ENCODE results near the gene ROPN1.

ROPN1 gene

DNA sequence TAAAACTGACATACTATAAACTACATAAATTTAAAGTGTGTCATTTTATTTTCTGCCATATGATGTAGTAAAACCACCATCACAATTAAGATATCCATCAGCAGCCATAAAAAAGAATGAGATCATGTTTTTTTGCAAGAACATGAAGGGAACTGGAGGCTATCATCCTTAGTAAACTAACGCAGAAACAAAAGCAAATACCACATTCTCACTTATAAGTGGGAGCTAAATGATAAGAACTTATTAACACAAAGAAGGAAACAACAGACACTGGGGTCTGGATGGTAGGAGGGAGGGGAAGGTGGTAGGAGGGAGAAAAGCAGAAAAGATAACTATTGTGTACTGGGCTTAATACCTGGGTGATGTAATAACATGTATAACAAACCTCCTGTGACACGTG, 55.5 kb downstream of the ROPN1 start:
- CTCF ChIA-PET, result interaction anchor here (0.6 to 0.7 kb wide), 2 partner anchors 345 to 1483 kb away, joined by 3 to 4 read pairs; no protein-coding TSS in a partner anchor
- TF ChIP-seq CTBP1 (IDR thresholded peaks at IDR 0.05; ENCODE audit: borderline replicate concordance) (peak; percentile 67; the same call in 1 of the 2 replicates), L3MBTL2 (conservative IDR thresholded peaks at IDR 0.05) (no peak), ZNF384 (IDR thresholded peaks at IDR 0.05) (peak; percentile 61)
- TF ChIP-seq, protein P1, sequence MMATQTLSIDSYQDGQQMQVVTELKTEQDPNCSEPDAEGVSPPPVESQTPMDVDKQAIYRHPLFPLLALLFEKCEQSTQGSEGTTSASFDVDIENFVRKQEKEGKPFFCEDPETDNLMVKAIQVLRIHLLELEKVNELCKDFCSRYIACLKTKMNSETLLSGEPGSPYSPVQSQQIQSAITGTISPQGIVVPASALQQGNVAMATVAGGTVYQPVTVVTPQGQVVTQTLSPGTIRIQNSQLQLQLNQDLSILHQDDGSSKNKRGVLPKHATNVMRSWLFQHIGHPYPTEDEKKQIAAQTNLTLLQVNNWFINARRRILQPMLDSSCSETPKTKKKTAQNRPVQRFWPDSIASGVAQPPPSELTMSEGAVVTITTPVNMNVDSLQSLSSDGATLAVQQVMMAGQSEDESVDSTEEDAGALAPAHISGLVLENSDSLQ (IDR thresholded peaks at IDR 0.05), result peak; percentile 91
- DNase-seq (ENCODE audit: extremely low spot score), result no peak
- POLR2A ChIA-PET, result interaction anchor here (1.0 kb wide), 1 partner anchor 24 kb away, joined by 6 read pairs; the partner anchor contains the start of gene CCDC14

DNA sequence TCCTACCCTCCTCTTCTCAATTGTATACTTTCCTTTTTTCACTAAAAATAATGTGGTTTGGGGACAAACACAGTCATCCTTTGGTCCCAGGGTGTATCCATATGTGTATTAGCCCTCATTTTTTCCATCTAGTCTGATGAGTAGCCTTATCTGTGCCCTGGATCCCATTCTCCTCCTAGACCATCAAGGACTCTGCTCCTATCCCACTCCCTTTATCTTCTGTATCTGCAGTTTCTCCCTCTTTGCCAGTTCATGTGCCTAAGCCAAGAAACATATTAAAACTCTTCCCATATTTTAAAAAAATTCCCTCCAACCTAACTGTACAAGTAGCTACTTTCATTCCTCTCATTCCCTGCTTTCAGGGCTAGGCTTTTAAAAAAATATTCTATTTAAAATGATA, 56.1 kb downstream of the ROPN1 start:
- ChIA-PET POLR2A (interaction anchor here (1.0 kb wide), 1 partner anchor 25 kb away, joined by 6 read pairs; the partner anchor contains the start of gene CCDC14), CTCF (interaction anchor here (0.7 kb wide), 1 partner anchor 1483 kb away, joined by 4 read pairs; no protein-coding TSS in a partner anchor)
- TF ChIP-seq TARDBP (IDR thresholded peaks at IDR 0.05) (no peak), ELF4 (IDR thresholded peaks at IDR 0.05) (no peak), FOXA1 (IDR thresholded peaks at IDR 0.05) (no peak), CTBP1 (IDR thresholded peaks at IDR 0.05; ENCODE audit: borderline replicate concordance) (no peak), SUZ12 (IDR thresholded peaks at IDR 0.05) (no peak), NFRKB (IDR thresholded peaks at IDR 0.05) (no peak), FOXK2 (IDR thresholded peaks at IDR 0.05) (no peak), FOXM1 (IDR thresholded peaks at IDR 0.05; ENCODE audit: borderline replicate concordance) (no peak), BHLHE40 (IDR thresholded peaks at IDR 0.05; ENCODE audit: borderline replicate concordance) (no peak)
- TF ChIP-seq, protein P1 (IDR thresholded peaks at IDR 0.05), result no peak
- no peak for DNase-seq (ENCODE audit: extremely low spot score)

DNA sequence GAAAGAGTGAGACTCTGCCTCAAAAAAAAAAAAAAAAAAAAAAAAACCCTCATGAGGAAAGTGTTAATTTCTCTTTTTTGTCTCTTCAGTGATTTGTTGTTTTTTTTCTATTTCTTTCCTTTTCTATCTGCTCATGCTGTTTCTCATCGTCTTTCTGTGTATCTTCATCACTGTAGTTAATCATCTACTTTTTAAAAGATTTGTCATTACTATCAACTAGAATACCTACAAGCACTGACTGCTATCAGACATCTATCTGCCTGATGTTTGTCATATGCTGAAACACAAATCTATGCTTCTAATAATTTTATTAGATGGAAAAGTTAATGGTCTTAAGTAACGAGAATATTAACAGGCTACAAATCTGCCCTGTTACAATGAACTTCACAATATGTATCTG, 57.7 kb downstream of the ROPN1 start:
- ChIA-PET POLR2A (no interaction called here), CTCF (no interaction called here)
- no peak for DNase-seq (ENCODE audit: extremely low spot score)
- TF ChIP-seq LEF1 (IDR thresholded peaks at IDR 0.05; ENCODE audit: borderline replicate concordance) (no peak), FOXK2 (IDR thresholded peaks at IDR 0.05) (no peak), TARDBP (IDR thresholded peaks at IDR 0.05) (no peak), FOXM1 (IDR thresholded peaks at IDR 0.05; ENCODE audit: borderline replicate concordance) (no peak), HDGF (IDR thresholded peaks at IDR 0.05; ENCODE audit: borderline replicate concordance) (no peak), FOXA1 (IDR thresholded peaks at IDR 0.05) (no peak), NFRKB (IDR thresholded peaks at IDR 0.05) (no peak), BHLHE40 (IDR thresholded peaks at IDR 0.05; ENCODE audit: borderline replicate concordance) (no peak), SUZ12 (IDR thresholded peaks at IDR 0.05) (no peak)

DNA sequence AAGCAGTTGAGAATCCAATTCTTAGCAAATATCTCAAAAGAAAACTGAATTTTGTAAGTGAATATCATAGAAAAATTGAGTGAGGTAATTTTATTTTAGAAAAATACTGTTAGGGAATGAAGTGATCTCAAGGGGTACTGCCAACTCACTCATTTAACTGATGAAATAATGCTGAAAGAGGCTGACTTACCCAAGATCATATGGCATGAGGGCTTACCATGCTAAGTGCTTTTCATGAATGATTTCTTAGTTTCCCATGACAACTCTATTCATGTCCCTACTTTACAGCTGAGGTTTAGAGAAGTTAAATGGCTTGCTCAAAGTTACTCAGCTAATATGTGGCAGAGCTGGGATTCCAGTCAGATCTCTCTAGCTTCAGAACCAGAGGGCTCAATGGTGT, 61.5 kb downstream of the ROPN1 start:
- CTCF ChIA-PET, result no interaction called here
- POLR2A ChIA-PET, result no interaction called here
- TF ChIP-seq BHLHE40 (IDR thresholded peaks at IDR 0.05; ENCODE audit: borderline replicate concordance) (no peak), FOXK2 (IDR thresholded peaks at IDR 0.05) (no peak), FOXM1 (IDR thresholded peaks at IDR 0.05; ENCODE audit: borderline replicate concordance) (no peak), L3MBTL2 (conservative IDR thresholded peaks at IDR 0.05) (no peak), SUZ12 (IDR thresholded peaks at IDR 0.05) (no peak), TARDBP (IDR thresholded peaks at IDR 0.05) (no peak), HDGF (IDR thresholded peaks at IDR 0.05; ENCODE audit: borderline replicate concordance) (no peak), ZNF384 (IDR thresholded peaks at IDR 0.05) (no peak), LEF1 (IDR thresholded peaks at IDR 0.05; ENCODE audit: borderline replicate concordance) (no peak), CTBP1 (IDR thresholded peaks at IDR 0.05; ENCODE audit: borderline replicate concordance) (no peak), FOXA1 (IDR thresholded peaks at IDR 0.05) (no peak), NFRKB (IDR thresholded peaks at IDR 0.05) (no peak), ELF4 (IDR thresholded peaks at IDR 0.05) (no peak), ARNT (IDR thresholded peaks at IDR 0.05) (no peak), SP1 (IDR thresholded peaks at IDR 0.05) (no peak)
- TF ChIP-seq, protein P1 (IDR thresholded peaks at IDR 0.05), result no peak
- no peak for DNase-seq (ENCODE audit: extremely low spot score)

DNA sequence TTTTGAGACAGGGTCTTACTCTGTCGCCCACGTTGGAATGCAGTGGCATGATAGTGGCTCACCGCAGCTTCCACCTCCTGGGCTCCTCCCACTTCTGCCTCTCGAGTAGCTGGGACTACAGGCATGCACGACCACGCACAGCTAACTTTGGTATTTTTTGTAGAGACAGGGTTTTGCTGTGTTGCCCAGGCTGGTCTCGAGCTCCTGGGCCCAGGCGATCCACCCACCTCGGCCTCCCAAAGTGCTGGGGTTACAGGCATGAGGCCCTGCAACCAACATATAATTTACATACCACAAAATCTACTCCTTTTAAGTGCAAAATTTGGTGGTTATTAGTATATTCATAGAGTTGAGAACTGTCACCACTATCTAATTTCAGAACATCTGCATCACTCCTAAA, 62.6 kb downstream of the ROPN1 start:
- DNase-seq (ENCODE audit: extremely low spot score), result no peak
- ChIA-PET POLR2A (no interaction called here), CTCF (no interaction called here)
- TF ChIP-seq, protein P1 (IDR thresholded peaks at IDR 0.05), result no peak
- TF ChIP-seq HDGF (IDR thresholded peaks at IDR 0.05; ENCODE audit: borderline replicate concordance) (no peak), SUZ12 (IDR thresholded peaks at IDR 0.05) (no peak), FOXA1 (IDR thresholded peaks at IDR 0.05) (no peak), CTBP1 (IDR thresholded peaks at IDR 0.05; ENCODE audit: borderline replicate concordance) (no peak), L3MBTL2 (conservative IDR thresholded peaks at IDR 0.05) (no peak), FOXK2 (IDR thresholded peaks at IDR 0.05) (no peak), BHLHE40 (IDR thresholded peaks at IDR 0.05; ENCODE audit: borderline replicate concordance) (no peak), FOXM1 (IDR thresholded peaks at IDR 0.05; ENCODE audit: borderline replicate concordance) (no peak), ARNT (IDR thresholded peaks at IDR 0.05) (no peak), SP1 (IDR thresholded peaks at IDR 0.05) (no peak), ZNF384 (IDR thresholded peaks at IDR 0.05) (no peak), LEF1 (IDR thresholded peaks at IDR 0.05; ENCODE audit: borderline replicate concordance) (no peak), TARDBP (IDR thresholded peaks at IDR 0.05) (no peak)

DNA sequence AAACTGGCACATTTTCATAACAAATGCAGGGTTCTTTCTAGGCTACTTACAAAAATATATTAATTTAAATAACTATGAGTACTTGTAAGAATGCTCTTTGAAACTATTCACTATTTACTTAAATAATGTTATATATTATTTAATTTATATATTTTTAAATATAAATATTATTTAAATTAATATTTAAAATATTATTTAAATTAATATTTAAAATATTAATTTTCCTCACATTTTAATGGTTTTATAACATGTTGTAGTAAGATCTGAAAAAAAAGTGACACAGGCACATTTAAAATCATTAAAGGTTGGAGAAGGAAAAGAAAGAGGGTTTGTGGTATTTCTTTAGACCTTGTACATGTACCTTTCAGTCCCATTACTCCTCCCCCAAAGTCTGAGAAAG, 65.5 kb downstream of the ROPN1 start:
- ChIA-PET CTCF (interaction anchor here (0.6 kb wide), 1 partner anchor 41 kb away, joined by 5 read pairs; no protein-coding TSS in a partner anchor), POLR2A (no interaction called here)
- TF ChIP-seq NFRKB (IDR thresholded peaks at IDR 0.05) (no peak), SP1 (IDR thresholded peaks at IDR 0.05) (no peak), LEF1 (IDR thresholded peaks at IDR 0.05; ENCODE audit: borderline replicate concordance) (no peak), ARNT (IDR thresholded peaks at IDR 0.05) (no peak), FOXK2 (IDR thresholded peaks at IDR 0.05) (no peak), CTBP1 (IDR thresholded peaks at IDR 0.05; ENCODE audit: borderline replicate concordance) (no peak), ELF4 (IDR thresholded peaks at IDR 0.05) (no peak), ZNF384 (IDR thresholded peaks at IDR 0.05) (no peak), FOXA1 (IDR thresholded peaks at IDR 0.05) (no peak), BHLHE40 (IDR thresholded peaks at IDR 0.05; ENCODE audit: borderline replicate concordance) (no peak)
- TF ChIP-seq, protein P1 (IDR thresholded peaks at IDR 0.05), result no peak
- DNase-seq (ENCODE audit: extremely low spot score), result no peak

Data from HEK293T (cell line).